SK-N-MC (cell line): ENCODE measurements around the gene NIPAL3.

Source experiments
- EZH2 ChIP-seq: fragments of 200-600 bp; sonication (generic); IDR thresholded peaks from one replicate; pipeline ENCODE4 v1.6.1; 2017; ENCODE audit warnings: antibody characterized with exemption
- POLR2AphosphoS5 ChIP-seq: IDR thresholded peaks from 2 replicates; pipeline ENCODE4 v1.6.1; 2012; ENCODE audit warnings: mild to moderate bottlenecking, low read depth, low read length, borderline replicate concordance

GRCh38 chr1:24409535-24409934, 6.1 kb upstream of the NIPAL3 start:
- TF ChIP-seq POLR2AphosphoS5 (no peak), EZH2 (no peak)
